ENCODE measurements around the gene DPM2. TPM values are rescaled to one million over a fixed set of nuclear protein-coding genes. Genes with fewer than 3 reads are reported as not detected.

DPM2 gene
- total RNA-seq, 1 donor from 2014 or later = 9.1 TPM

DNA sequence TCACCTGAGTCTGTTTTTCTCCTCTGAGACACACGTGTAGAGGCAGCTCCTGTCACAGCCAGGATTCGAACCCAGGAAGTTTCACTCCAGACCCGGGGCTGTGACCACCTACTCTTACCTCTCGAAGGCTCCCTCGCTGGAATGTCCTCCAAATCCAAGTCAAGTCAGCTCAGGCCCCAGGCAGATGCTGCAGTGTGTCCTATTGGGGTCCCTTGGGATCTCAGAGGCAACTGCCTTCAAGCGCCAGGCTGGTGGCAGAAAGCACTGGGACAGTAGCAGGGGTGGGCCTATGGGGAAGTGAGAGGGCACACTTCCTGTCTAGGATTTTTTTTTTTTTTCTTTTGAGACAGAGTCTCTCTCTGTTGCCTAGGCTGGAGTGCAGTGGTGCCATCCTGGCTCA, 20.1 kb downstream of the DPM2 start:
- DNase-seq (ENCODE audit: low spot score) = no peak
- Mint-ChIP-seq H3K27ac (no peak overlapping the region), H3K36me3 (no peaks in the 10 kb centered on the region), H3K4me3 (peak overlapping the region; percentile 46), H3K9me3 (no peaks in the 10 kb centered on the region), H3K4me1 (peaks cover 28% of the 10 kb centered on the region), H3K27me3 (ENCODE audit: insufficient read depth, low read depth) (peaks cover 11% of the 10 kb centered on the region)
- Histone ChIP-seq H3K4me3 (no peak overlapping the region), H2AFZ (replicated peaks) (no peak overlapping the region), H3F3A (ENCODE audit: low read depth) (peaks cover 10% of the 10 kb centered on the region), H3K9ac (no peak overlapping the region), H3K79me2 (ENCODE audit: low read depth) (no peaks in the 10 kb centered on the region), H3K27ac (no peak overlapping the region), H4K20me1 (ENCODE audit: low read depth) (no peaks in the 10 kb centered on the region), H3K4me1 (no peaks in the 10 kb centered on the region), H3K4me2 (no peak overlapping the region), H3K9me3 (ENCODE audit: low read depth) (no peaks in the 10 kb centered on the region), H3K36me3 (no peaks in the 10 kb centered on the region), H3K27me3 (peaks cover 37% of the 10 kb centered on the region)
- TF ChIP-seq, protein P1, sequence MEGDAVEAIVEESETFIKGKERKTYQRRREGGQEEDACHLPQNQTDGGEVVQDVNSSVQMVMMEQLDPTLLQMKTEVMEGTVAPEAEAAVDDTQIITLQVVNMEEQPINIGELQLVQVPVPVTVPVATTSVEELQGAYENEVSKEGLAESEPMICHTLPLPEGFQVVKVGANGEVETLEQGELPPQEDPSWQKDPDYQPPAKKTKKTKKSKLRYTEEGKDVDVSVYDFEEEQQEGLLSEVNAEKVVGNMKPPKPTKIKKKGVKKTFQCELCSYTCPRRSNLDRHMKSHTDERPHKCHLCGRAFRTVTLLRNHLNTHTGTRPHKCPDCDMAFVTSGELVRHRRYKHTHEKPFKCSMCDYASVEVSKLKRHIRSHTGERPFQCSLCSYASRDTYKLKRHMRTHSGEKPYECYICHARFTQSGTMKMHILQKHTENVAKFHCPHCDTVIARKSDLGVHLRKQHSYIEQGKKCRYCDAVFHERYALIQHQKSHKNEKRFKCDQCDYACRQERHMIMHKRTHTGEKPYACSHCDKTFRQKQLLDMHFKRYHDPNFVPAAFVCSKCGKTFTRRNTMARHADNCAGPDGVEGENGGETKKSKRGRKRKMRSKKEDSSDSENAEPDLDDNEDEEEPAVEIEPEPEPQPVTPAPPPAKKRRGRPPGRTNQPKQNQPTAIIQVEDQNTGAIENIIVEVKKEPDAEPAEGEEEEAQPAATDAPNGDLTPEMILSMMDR (IDR thresholded peaks at IDR 0.05) = no peak
- no peak for TF ChIP-seq EZH2phosphoT487 (IDR thresholded peaks at IDR 0.05)

DNA sequence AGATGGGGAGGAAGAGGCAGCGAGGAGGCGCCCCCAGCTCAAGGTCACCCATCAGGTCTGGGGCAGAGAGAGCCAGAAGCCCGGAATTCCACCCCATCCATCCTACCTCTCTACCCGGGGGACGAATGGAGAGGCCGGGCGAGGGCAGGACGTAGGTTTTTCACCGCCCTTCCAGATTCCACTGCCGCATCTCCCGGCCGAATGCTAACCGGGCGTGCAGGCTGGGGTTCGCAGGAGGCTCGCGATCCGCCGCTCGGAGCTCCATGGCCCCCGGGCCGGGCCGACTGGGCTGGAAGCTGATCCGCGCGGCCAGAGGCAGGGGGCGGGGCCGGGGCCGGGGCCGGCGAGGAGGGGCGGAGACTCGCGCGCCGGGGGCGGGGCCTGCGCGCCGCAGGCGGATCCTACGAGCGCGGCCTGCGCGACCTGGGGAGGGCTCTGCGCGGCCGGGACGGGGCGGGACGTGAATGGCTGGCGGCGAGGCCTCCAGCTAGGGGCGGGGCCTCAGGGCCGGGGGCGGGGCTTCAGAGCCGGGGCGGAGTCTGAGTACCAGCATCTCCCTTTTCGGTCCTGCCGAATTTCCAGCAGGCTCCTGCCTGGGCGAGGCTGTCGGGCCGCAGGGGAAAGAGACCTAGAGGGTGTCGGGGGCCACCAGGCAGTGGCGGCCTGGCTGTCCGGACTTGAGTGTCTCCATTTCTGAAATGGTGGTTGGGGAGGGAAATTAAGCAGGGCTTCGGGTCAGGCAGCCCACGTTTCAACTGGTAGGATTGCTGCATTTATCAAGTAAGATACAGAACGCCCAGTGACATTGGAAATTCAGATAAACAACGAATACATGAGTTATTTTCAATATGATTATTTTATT, 20.7 kb downstream of the DPM2 start, which contains the start of gene ST6GALNAC4:
TSS of gene ST6GALNAC4 (minus strand) at position 322 of the 862 bp plus-strand sequence. CDS start 622 bp downstream, outside the sequence.
- Histone ChIP-seq H3K27me3 (peaks cover 33% of the 10 kb centered on the region), H3K4me3 (peak within 1 kb of the TSS; percentile 56), H4K20me1 (ENCODE audit: low read depth) (no peaks in the 10 kb centered on the region), H3F3A (ENCODE audit: low read depth) (peaks cover 10% of the 10 kb centered on the region), H3K9ac (no peak within 1 kb of the TSS), H3K4me2 (peak within 1 kb of the TSS; percentile 89), H3K79me2 (ENCODE audit: low read depth) (no peaks in the 10 kb centered on the region), H3K9me3 (ENCODE audit: low read depth) (no peaks in the 10 kb centered on the region), H3K36me3 (no peaks in the 10 kb centered on the region), H2AFZ (replicated peaks) (peak within 1 kb of the TSS; percentile 88), H3K4me1 (no peaks in the 10 kb centered on the region), H3K27ac (no peak within 1 kb of the TSS)
- Mint-ChIP-seq H3K4me3 (peak within 1 kb of the TSS; percentile 85), H3K27me3 (ENCODE audit: insufficient read depth, low read depth) (peaks cover 12% of the 10 kb centered on the region), H3K27ac (no peak within 1 kb of the TSS), H3K36me3 (no peaks in the 10 kb centered on the region), H3K9me3 (no peaks in the 10 kb centered on the region), H3K4me1 (peaks cover 28% of the 10 kb centered on the region)
- TF ChIP-seq EZH2 (IDR thresholded peaks at IDR 0.05) = no peak
- TF ChIP-seq EZH2phosphoT487 (IDR thresholded peaks at IDR 0.05) = peak; percentile 14
- TF ChIP-seq, protein P1 (IDR thresholded peaks at IDR 0.05) = no peak
- peak; percentile 98 for DNase-seq (ENCODE audit: low spot score)

DNA sequence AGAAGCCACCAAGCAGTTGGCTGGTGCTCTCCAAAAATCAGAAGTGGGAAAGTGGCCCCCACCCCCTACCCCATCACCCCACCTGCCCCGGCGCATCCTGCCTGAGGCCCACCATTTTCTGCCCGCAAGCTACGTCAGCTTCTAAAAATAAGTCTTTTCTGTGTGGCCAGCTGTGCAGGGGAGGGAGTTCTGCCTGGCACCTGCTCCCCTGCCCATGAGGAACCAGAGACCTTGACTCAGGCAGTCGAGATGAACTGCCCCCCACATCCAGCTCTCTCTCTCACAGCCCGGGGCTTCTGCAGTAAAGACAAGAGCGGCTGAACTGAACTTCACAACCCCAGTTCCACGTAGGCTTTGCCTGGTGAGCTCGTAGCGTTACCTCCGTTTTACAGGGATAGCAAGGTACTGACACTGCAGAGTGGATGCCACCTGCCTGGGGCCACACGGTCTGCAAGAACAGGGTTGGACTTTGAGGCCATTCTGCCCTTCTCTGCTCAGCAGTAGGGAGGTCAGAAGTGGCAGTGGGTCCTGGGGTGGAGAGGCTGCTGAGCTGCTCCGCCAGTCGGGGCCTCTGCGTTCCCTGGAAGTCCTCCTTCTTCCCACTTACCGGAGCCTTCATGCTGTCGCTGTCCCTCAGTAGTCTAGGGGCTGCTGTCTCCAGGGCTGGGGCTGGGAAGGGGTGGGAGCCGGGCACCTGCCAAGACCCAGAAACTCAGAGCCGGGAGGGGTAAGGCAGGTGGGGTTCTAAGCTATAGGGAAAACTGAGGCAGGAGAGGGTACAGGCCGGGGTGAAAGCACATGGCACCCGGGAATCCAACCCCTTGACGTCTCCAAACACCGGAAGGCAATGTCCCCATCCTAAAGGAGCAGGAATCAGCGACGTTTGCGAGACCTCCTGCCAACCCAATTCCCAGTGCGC, 21.6 kb downstream of the DPM2 start:
- H3K27ac Mint-ChIP-seq = no peak overlapping the region
- no peak for DNase-seq (ENCODE audit: low spot score)
- H3K36me3 Mint-ChIP-seq = no peaks in the 10 kb centered on the region
- H3K27me3 Mint-ChIP-seq (ENCODE audit: insufficient read depth, low read depth) = peaks cover 10% of the 10 kb centered on the region
- Histone ChIP-seq H3K4me1 (no peaks in the 10 kb centered on the region), H3F3A (ENCODE audit: low read depth) (peaks cover 10% of the 10 kb centered on the region), H3K36me3 (no peaks in the 10 kb centered on the region), H2AFZ (replicated peaks) (peak overlapping the region; percentile 88), H3K79me2 (ENCODE audit: low read depth) (no peaks in the 10 kb centered on the region), H3K27me3 (peaks cover 25% of the 10 kb centered on the region), H3K9me3 (ENCODE audit: low read depth) (no peaks in the 10 kb centered on the region), H4K20me1 (ENCODE audit: low read depth) (no peaks in the 10 kb centered on the region), H3K9ac (no peak overlapping the region), H3K27ac (no peak overlapping the region), H3K4me3 (peak overlapping the region; percentile 56), H3K4me2 (peak overlapping the region; percentile 89)
- H3K9me3 Mint-ChIP-seq = no peaks in the 10 kb centered on the region
- peaks cover 28% of the 10 kb centered on the region for H3K4me1 Mint-ChIP-seq
- TF ChIP-seq, protein P1 (IDR thresholded peaks at IDR 0.05) = no peak
- peak; percentile 32 for TF ChIP-seq EZH2phosphoT487 (IDR thresholded peaks at IDR 0.05)
- TF ChIP-seq EZH2 (IDR thresholded peaks at IDR 0.05) = no peak
- H3K4me3 Mint-ChIP-seq = peak overlapping the region; percentile 85
